HepG2 (cell line): ENCODE results near the gene EPB41L3. TPM values are rescaled to one million over a fixed set of nuclear protein-coding genes. Genes with fewer than 3 reads are reported as not detected.

ENCODE experiments used
- ATAC-seq: fragments of 200-7000 bp; cut with Tn5 transposase; 3 replicates; pipeline ENCODE4 v1.9.1; 2020; ENCODE audit warnings: mild to moderate bottlenecking, moderate library complexity
- BruUV-seq: library from RNA; stranded (reverse); fragments of 400-500 nt; replicated peaks from 2 replicates; lab custom pipeline; 2021; lab: Mats Ljungman, UMichigan
- CTCF ChIA-PET: fragments of 300-600 bp; formaldehyde crosslinking; extraction: SDS; loops from one replicate; lab custom pipeline; 2021; ENCODE audit warnings: low total read pairs, inconsistent platforms, low intra/inter-chr PET ratio; lab: Yijun Ruan, JAX
- POLR2A ChIA-PET: fragments of 350-600 bp; sonication (Branson Sonifier 250); formaldehyde crosslinking; loops from one replicate; lab custom pipeline; 2020; ENCODE audit warnings: antibody characterized with exemption, inconsistent platforms; lab: Yijun Ruan, JAX
- DNase-seq: peaks from one replicate; pipeline ENCODE4 v3.0.0-alpha.2; 2015; ENCODE audit warnings: low spot score
- FAIRE-seq: peaks from 3 replicates; lab custom pipeline; 2011; peaks lifted over from hg19 to GRCh38; lab: Jason Lieb, UNC
- H2AFZ ChIP-seq: one replicate; pipeline ENCODE4 v1.6.1; 2011; ENCODE audit warnings: low read length, inconsistent platforms
- H3K27ac ChIP-seq: fragments of 300-600 bp; 3 replicates; pipeline ENCODE4 v1.8.0; 2011; ENCODE audit warnings: mixed run types, mild to moderate bottlenecking, mixed read lengths, low read length, inconsistent platforms; ENCODE audit not compliant: insufficient read depth; ENCODE audit errors: extremely low read length
- H3K27me3 ChIP-seq, 2 experiments: fragments of 200-600 bp in 1 of 2; 2 replicates in 1 of 2; 3 replicates in 1 of 2; pipeline versions ENCODE4 v1.6.0 to v1.8.0; 2011; ENCODE audit warnings: low read length in 2 of 2, mild to moderate bottlenecking in 2 of 2, moderate library complexity in 2 of 2, inconsistent platforms in 1 of 2; ENCODE audit not compliant: insufficient read depth in 2 of 2, control insufficient read depth in 1 of 2
- H3K36me3 ChIP-seq, 2 experiments: fragments of 200-600 bp in 1 of 2; replicated peaks in 1 of 2; 2 replicates in 1 of 2; 3 replicates in 1 of 2; pipeline versions ENCODE4 v1.5.1 to v1.8.0; 2011; ENCODE audit warnings: low read length in 2 of 2, inconsistent platforms in 1 of 2; ENCODE audit not compliant: insufficient read depth in 2 of 2, control insufficient read depth in 1 of 2
- H3K4me1 ChIP-seq: 2 replicates; pipeline ENCODE4 v1.5.1; 2012; ENCODE audit warnings: low read length, inconsistent platforms; ENCODE audit not compliant: insufficient read depth
- H3K4me2 ChIP-seq: 2 replicates; pipeline ENCODE4 v1.6.0; 2011; ENCODE audit warnings: low read depth, low read length, inconsistent platforms
- H3K4me3 ChIP-seq, 3 experiments: fragments of 200-600 bp in 1 of 3; sonication (generic), shearing (Covaris generic) in 1 of 3; replicated peaks in 1 of 3; 2 replicates each; pipeline ENCODE4 v1.5.1; 2011 to 2016; ENCODE audit warnings: low read length in 3 of 3, inconsistent platforms in 2 of 3, low read depth in 2 of 3, mild to moderate bottlenecking in 2 of 3, control low read depth in 1 of 3, mixed read lengths in 1 of 3; ENCODE audit not compliant: insufficient read depth in 1 of 3
- H3K79me2 ChIP-seq: one replicate; pipeline ENCODE4 v1.6.1; 2011; ENCODE audit warnings: low read length, inconsistent platforms; ENCODE audit not compliant: insufficient read depth
- H3K9ac ChIP-seq: 2 replicates; pipeline ENCODE4 v1.6.0; 2011; ENCODE audit warnings: mild to moderate bottlenecking, low read depth, low read length, inconsistent platforms; ENCODE audit not compliant: insufficient read depth
- H3K9me3 ChIP-seq: 2 replicates; pipeline ENCODE4 v1.5.1; 2012; ENCODE audit warnings: mild to moderate bottlenecking, low read length
- H4K20me1 ChIP-seq: 2 replicates; pipeline ENCODE4 v1.6.0; 2011; ENCODE audit warnings: inconsistent platforms, mild to moderate bottlenecking, low read length, moderate library complexity; ENCODE audit not compliant: insufficient read depth
- CEBPB ChIP-seq: IDR thresholded peaks from 2 replicates; pipeline ENCODE4 v1.6.1; 2011; ENCODE audit warnings: low read depth, low read length, improper control_type of control experiment, borderline replicate concordance
- CEBPG ChIP-seq: IDR thresholded peaks from 2 replicates; pipeline ENCODE4 v1.6.1; 2016
- HNRNPK ChIP-seq: fragments of 200-400 bp; formaldehyde crosslinking; IDR thresholded peaks from 2 replicates; pipeline ENCODE4 v1.6.1; 2018; ENCODE audit warnings: low read length, low read depth, moderate library complexity, mild to moderate bottlenecking; ENCODE audit not compliant: poor library complexity, severe bottlenecking
- MED1 ChIP-seq: sonication (generic); formaldehyde crosslinking; IDR thresholded peaks from 2 replicates; pipeline ENCODE4 v1.4.0; 2020; ENCODE audit warnings: missing genetic modification reagents
- PCBP2 ChIP-seq: fragments of 200-400 bp; formaldehyde crosslinking; optimal IDR thresholded peaks from 2 replicates; pipeline ENCODE3; 2018; ENCODE audit warnings: low read length, low read depth; ENCODE audit not compliant: poor library complexity, severe bottlenecking
- ZNF335 ChIP-seq: sonication (generic); formaldehyde crosslinking; IDR thresholded peaks from 2 replicates; pipeline ENCODE4 v1.4.0; 2020; ENCODE audit warnings: missing genetic modification reagents
- ZNF572 ChIP-seq: sonication (generic); formaldehyde crosslinking; IDR thresholded peaks from 2 replicates; pipeline ENCODE4 v1.5.1; 2020; ENCODE audit warnings: mild to moderate bottlenecking, missing genetic modification reagents
- ZNF713 ChIP-seq: sonication (generic); formaldehyde crosslinking; IDR thresholded peaks from 2 replicates; pipeline ENCODE4 v1.4.0; 2020; ENCODE audit warnings: mild to moderate bottlenecking, missing genetic modification reagents
- ZNF737 ChIP-seq: sonication (generic); formaldehyde crosslinking; IDR thresholded peaks from 2 replicates; pipeline ENCODE4 v1.5.0; 2020; ENCODE audit warnings: missing genetic modification reagents, mild to moderate bottlenecking, borderline replicate concordance
- ZNF841 ChIP-seq: sonication (generic); formaldehyde crosslinking; IDR thresholded peaks from 2 replicates; pipeline ENCODE4 v1.8.1; 2023; ENCODE audit warnings: missing genetic modification reagents, borderline replicate concordance
- WGBS: methylation state at CpG from one replicate; pipeline ENCODE4 v1.1.6; 2017; ENCODE audit warnings: low lambda C conversion rate; 5-methylcytosine and 5-hydroxymethylcytosine counted together
- in situ Hi-C: cut with HindIII; loops from 2 replicates; pipeline ENCODE4 v1.10.0; 2017; ENCODE audit warnings: low pct_unique_long_range_greater_than_20kb; ENCODE audit not compliant: extremely low pct_ligation_motif_present
- intact Hi-C: fragments of 100-400 bp; cut with micrococcal nuclease; formaldehyde crosslinking; loops from one replicate; pipeline ENCODE4 v1.10.0; 2022; ENCODE audit not compliant: unreplicated experiment
- polyA plus RNA-seq, 8 experiments: library from polyadenylated mRNA; depleted of rRNA in 3 of 8; stranded (reverse) in 7 of 8; unstranded in 1 of 8; fragments of >200 nt; fragmentation: Illumina TruSeq in 4 of 8; extraction: Trizol in 4 of 8; gene quantifications; 2 replicates each; pipeline versions ENCODE4 v1.2.1 to v1.2.3, GENCODE V29; 2011 to 2016; ENCODE audit warnings: low read depth in 4 of 8, missing spikeins in 1 of 8, mixed read lengths in 1 of 8; ENCODE audit not compliant: insufficient read depth in 1 of 8
- total RNA-seq, 5 experiments: library from RNA; depleted of rRNA; stranded (reverse); fragments of >200 nt; fragmentation: Illumina TruSeq; extraction: Trizol; gene quantifications; 2 replicates each; pipeline ENCODE4 v1.2.3, GENCODE V29; 2016; ENCODE audit warnings: low read depth in 1 of 5
- TF ChIP-seq, protein P1 (sequence below), 2 experiments: fragments of 450-650 bp in 1 of 2; sonication (generic) in 1 of 2; formaldehyde crosslinking; IDR thresholded peaks; 2 replicates each; pipeline versions ENCODE4 v1.5.0 to v1.8.0; 2020 to 2022; ENCODE audit warnings: mild to moderate bottlenecking in 1 of 2, missing genetic modification reagents in 1 of 2
- TF ChIP-seq, protein P2 (sequence below): sonication (generic); formaldehyde crosslinking; IDR thresholded peaks from 2 replicates; pipeline ENCODE4 v1.4.0; 2020; ENCODE audit warnings: mild to moderate bottlenecking, missing genetic modification reagents, borderline replicate concordance
- TF ChIP-seq, protein P3 (sequence below): sonication (generic); formaldehyde crosslinking; IDR thresholded peaks from 2 replicates; pipeline ENCODE4 v1.4.0; 2020; ENCODE audit warnings: missing genetic modification reagents
- TF ChIP-seq, protein P4 (sequence below): IDR thresholded peaks from 2 replicates; pipeline ENCODE4 v1.6.1; 2012; ENCODE audit warnings: low read length, improper control_type of control experiment

EPB41L3 gene
- total and polyA plus RNA-seq, 2 of the 13 experiments (the other 11 are each of a cell fraction or from before 2014, with no cell fraction given), result not detected

DNA sequence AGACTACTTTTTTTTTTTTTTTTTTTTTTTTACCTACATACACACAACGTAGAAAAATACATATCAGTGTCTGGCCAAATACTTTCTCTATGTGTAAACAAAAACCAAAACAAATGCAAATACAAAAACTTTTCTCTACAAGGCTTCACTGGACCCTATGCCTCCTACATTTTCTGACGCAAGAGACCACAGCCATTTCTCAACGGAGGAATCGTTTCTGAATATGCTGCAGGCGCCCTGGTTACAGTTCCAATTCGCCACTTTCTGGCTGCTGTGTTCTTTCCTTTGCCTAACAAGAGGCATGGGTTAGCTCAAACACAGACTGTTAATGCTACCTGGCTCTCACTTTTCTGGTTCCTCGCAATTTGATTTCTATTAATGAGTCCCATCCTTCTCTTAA, 96.4 kb downstream of the EPB41L3 start:
- Histone ChIP-seq H3K4me3 (no peak overlapping the region), H3K4me2 (no peak overlapping the region; the same call in 1 of the 2 replicates), H3K36me3 (no peaks in the 10 kb centered on the region), H3K79me2 (no peaks in the 10 kb centered on the region), H3K9me3 (no peaks in the 10 kb centered on the region), H3K27ac (no peak overlapping the region), H3K4me1 (peaks cover 6% of the 10 kb centered on the region; the same call in 1 of the 2 replicates), H4K20me1 (no peaks in the 10 kb centered on the region), H2AFZ (no peak overlapping the region), H3K27me3 (no peaks in the 10 kb centered on the region), H3K9ac (no peak overlapping the region)
- intact Hi-C loops, result loop anchor here (10.0 kb wide), 1 partner anchor 373 kb away; no protein-coding TSS in a partner anchor
- DNase-seq, result no peak
- WGBS, result 9% methylated on average over 7 of the region's 7 CpGs
- CTCF ChIA-PET, result no interaction called here
- no peak for FAIRE-seq
- in situ Hi-C loops, result no loop called here
- POLR2A ChIA-PET, result no interaction called here
- no TSS peak for BruUV-seq
- TF ChIP-seq CEBPB (0 out of 2 replicates have a peak, but pooled peaks have one; percentile 16), ZNF335 (CRISPR knock-in tag) (no peak), ZNF841 (CRISPR knock-in tag) (no peak), ZNF572 (no peak), MED1 (CRISPR knock-in tag) (no peak), ZNF713 (CRISPR knock-in tag) (no peak), CEBPG (CRISPR knock-in tag) (0 out of 2 replicates have a peak, but pooled peaks have one; percentile 19), ZNF737 (CRISPR knock-in tag) (no peak), PCBP2 (no peak), HNRNPK (no peak)
- TF ChIP-seq, protein P1, sequence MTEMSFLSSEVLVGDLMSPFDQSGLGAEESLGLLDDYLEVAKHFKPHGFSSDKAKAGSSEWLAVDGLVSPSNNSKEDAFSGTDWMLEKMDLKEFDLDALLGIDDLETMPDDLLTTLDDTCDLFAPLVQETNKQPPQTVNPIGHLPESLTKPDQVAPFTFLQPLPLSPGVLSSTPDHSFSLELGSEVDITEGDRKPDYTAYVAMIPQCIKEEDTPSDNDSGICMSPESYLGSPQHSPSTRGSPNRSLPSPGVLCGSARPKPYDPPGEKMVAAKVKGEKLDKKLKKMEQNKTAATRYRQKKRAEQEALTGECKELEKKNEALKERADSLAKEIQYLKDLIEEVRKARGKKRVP (CRISPR knock-in tag; IDR thresholded peaks at IDR 0.05), result peak in 1 of 2 experiments; percentile 94; a peak in 2 of 4 replicates
- TF ChIP-seq, protein P2, sequence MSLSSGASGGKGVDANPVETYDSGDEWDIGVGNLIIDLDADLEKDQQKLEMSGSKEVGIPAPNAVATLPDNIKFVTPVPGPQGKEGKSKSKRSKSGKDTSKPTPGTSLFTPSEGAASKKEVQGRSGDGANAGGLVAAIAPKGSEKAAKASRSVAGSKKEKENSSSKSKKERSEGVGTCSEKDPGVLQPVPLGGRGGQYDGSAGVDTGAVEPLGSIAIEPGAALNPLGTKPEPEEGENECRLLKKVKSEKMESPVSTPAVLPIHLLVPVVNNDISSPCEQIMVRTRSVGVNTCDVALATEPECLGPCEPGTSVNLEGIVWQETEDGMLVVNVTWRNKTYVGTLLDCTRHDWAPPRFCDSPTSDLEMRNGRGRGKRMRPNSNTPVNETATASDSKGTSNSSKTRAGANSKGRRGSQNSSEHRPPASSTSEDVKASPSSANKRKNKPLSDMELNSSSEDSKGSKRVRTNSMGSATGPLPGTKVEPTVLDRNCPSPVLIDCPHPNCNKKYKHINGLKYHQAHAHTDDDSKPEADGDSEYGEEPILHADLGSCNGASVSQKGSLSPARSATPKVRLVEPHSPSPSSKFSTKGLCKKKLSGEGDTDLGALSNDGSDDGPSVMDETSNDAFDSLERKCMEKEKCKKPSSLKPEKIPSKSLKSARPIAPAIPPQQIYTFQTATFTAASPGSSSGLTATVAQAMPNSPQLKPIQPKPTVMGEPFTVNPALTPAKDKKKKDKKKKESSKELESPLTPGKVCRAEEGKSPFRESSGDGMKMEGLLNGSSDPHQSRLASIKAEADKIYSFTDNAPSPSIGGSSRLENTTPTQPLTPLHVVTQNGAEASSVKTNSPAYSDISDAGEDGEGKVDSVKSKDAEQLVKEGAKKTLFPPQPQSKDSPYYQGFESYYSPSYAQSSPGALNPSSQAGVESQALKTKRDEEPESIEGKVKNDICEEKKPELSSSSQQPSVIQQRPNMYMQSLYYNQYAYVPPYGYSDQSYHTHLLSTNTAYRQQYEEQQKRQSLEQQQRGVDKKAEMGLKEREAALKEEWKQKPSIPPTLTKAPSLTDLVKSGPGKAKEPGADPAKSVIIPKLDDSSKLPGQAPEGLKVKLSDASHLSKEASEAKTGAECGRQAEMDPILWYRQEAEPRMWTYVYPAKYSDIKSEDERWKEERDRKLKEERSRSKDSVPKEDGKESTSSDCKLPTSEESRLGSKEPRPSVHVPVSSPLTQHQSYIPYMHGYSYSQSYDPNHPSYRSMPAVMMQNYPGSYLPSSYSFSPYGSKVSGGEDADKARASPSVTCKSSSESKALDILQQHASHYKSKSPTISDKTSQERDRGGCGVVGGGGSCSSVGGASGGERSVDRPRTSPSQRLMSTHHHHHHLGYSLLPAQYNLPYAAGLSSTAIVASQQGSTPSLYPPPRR (CRISPR knock-in tag), result no peak
- TF ChIP-seq, protein P3, sequence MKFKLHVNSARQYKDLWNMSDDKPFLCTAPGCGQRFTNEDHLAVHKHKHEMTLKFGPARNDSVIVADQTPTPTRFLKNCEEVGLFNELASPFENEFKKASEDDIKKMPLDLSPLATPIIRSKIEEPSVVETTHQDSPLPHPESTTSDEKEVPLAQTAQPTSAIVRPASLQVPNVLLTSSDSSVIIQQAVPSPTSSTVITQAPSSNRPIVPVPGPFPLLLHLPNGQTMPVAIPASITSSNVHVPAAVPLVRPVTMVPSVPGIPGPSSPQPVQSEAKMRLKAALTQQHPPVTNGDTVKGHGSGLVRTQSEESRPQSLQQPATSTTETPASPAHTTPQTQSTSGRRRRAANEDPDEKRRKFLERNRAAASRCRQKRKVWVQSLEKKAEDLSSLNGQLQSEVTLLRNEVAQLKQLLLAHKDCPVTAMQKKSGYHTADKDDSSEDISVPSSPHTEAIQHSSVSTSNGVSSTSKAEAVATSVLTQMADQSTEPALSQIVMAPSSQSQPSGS (CRISPR knock-in tag), result no peak
- TF ChIP-seq, protein P4, sequence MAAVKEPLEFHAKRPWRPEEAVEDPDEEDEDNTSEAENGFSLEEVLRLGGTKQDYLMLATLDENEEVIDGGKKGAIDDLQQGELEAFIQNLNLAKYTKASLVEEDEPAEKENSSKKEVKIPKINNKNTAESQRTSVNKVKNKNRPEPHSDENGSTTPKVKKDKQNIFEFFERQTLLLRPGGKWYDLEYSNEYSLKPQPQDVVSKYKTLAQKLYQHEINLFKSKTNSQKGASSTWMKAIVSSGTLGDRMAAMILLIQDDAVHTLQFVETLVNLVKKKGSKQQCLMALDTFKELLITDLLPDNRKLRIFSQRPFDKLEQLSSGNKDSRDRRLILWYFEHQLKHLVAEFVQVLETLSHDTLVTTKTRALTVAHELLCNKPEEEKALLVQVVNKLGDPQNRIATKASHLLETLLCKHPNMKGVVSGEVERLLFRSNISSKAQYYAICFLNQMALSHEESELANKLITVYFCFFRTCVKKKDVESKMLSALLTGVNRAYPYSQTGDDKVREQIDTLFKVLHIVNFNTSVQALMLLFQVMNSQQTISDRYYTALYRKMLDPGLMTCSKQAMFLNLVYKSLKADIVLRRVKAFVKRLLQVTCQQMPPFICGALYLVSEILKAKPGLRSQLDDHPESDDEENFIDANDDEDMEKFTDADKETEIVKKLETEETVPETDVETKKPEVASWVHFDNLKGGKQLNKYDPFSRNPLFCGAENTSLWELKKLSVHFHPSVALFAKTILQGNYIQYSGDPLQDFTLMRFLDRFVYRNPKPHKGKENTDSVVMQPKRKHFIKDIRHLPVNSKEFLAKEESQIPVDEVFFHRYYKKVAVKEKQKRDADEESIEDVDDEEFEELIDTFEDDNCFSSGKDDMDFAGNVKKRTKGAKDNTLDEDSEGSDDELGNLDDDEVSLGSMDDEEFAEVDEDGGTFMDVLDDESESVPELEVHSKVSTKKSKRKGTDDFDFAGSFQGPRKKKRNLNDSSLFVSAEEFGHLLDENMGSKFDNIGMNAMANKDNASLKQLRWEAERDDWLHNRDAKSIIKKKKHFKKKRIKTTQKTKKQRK, result no peak
- no peak for ATAC-seq
